ENCODE measurements around the gene IL17C. TPM values are rescaled to one million over a fixed set of nuclear protein-coding genes. Genes with fewer than 3 reads are reported as not detected.
A peak's percentile ranks its signal among the peaks of the same experiment; 100 is the strongest.

The IL17C gene
- total and polyA plus RNA-seq, 10 of the 15 experiments (the other 5 are each of a cell fraction or from before 2014, with no cell fraction given): not detected

GRCh38 chr16:88649924-88650748 is 11.8 kb downstream of the IL17C start (continued):
- no peak for TF ChIP-seq ATF7 (IDR thresholded peaks at IDR 0.05; ENCODE audit: low read depth)
- TF ChIP-seq NKRF (conservative IDR thresholded peaks at IDR 0.05): peak; percentile 59; the same call in 1 of the 2 replicates
- TF ChIP-seq TAF1 (IDR thresholded peaks at IDR 0.05; ENCODE audit: borderline replicate concordance, low read depth, low read length): no peak
- no peak for TF ChIP-seq CTCF (IDR thresholded peaks at IDR 0.05 in 2 of 3, conservative IDR thresholded peaks at IDR 0.05 in 1 of 3; ENCODE audit: control insufficient read depth in 2 of 3, extremely low read depth in 1 of 3, insufficient read depth in 1 of 3, low read depth in 3 of 3, low read length in 3 of 3)
- no peak for TF ChIP-seq SMAD5 (IDR thresholded peaks at IDR 0.05; ENCODE audit: low read depth)
- no peak for TF ChIP-seq ATF3 (IDR thresholded peaks at IDR 0.05; ENCODE audit: borderline replicate concordance, extremely low read depth, low read depth, low read length)
- TF ChIP-seq BRCA1 (IDR thresholded peaks at IDR 0.05; ENCODE audit: low read depth, low read length): no peak
- peak; percentile 64 for TF ChIP-seq NR2C1 (IDR thresholded peaks at IDR 0.05)
- TF ChIP-seq HDGF (IDR thresholded peaks at IDR 0.05): no peak; the same call in 1 of the 2 replicates
- no peak for TF ChIP-seq RB1 (IDR thresholded peaks at IDR 0.05; ENCODE audit: borderline replicate concordance)
- no peak for TF ChIP-seq KDM1A (IDR thresholded peaks at IDR 0.05; ENCODE audit: borderline replicate concordance)
- no peak for TF ChIP-seq ESRRA (IDR thresholded peaks at IDR 0.05; ENCODE audit: low read length)
- TF ChIP-seq GATAD2B (conservative IDR thresholded peaks at IDR 0.05; ENCODE audit: low read depth): peak; percentile 94
- TF ChIP-seq SIX5 (IDR thresholded peaks at IDR 0.05; ENCODE audit: low read depth, low read length, severe bottlenecking): no peak
- TF ChIP-seq IKZF2 (IDR thresholded peaks at IDR 0.05): no peak
- TF ChIP-seq POLR2A (IDR thresholded peaks at IDR 0.05; ENCODE audit: low read depth, low read length): peak; percentile 73
- TF ChIP-seq PKNOX1 (IDR thresholded peaks at IDR 0.05): no peak
- TF ChIP-seq TCF12 (IDR thresholded peaks at IDR 0.05; ENCODE audit: low read depth, low read length): no peak; the same call in 1 of the 2 replicates
- peak; percentile 29; the same call in 1 of the 2 replicates for TF ChIP-seq MTA2 (IDR thresholded peaks at IDR 0.05; ENCODE audit: low read depth)
- no peak for TF ChIP-seq SP1 (IDR thresholded peaks at IDR 0.05; ENCODE audit: low read depth, low read length)
- TF ChIP-seq NRF1 (conservative IDR thresholded peaks at IDR 0.05; ENCODE audit: low read depth, low read length): no peak
- TF ChIP-seq CHD1 (IDR thresholded peaks at IDR 0.05; ENCODE audit: low read depth, low read length): no peak
- no peak for TF ChIP-seq RUNX3 (IDR thresholded peaks at IDR 0.05; ENCODE audit: low read length)
- TF ChIP-seq SPI1 (IDR thresholded peaks at IDR 0.05; ENCODE audit: borderline replicate concordance, insufficient read depth, low read depth, low read length): peak; percentile 53
- TF ChIP-seq POLR2AphosphoS2 (IDR thresholded peaks at IDR 0.05; ENCODE audit: low read depth, low read length): no peak
- no peak for TF ChIP-seq RAD51 (IDR thresholded peaks at IDR 0.05)
- TF ChIP-seq NR2C2 (IDR thresholded peaks at IDR 0.05; ENCODE audit: borderline replicate concordance, control insufficient read depth, insufficient read length, low read depth): no peak
